ENCODE data around the gene LIPI.

Gene LIPI

DNA sequence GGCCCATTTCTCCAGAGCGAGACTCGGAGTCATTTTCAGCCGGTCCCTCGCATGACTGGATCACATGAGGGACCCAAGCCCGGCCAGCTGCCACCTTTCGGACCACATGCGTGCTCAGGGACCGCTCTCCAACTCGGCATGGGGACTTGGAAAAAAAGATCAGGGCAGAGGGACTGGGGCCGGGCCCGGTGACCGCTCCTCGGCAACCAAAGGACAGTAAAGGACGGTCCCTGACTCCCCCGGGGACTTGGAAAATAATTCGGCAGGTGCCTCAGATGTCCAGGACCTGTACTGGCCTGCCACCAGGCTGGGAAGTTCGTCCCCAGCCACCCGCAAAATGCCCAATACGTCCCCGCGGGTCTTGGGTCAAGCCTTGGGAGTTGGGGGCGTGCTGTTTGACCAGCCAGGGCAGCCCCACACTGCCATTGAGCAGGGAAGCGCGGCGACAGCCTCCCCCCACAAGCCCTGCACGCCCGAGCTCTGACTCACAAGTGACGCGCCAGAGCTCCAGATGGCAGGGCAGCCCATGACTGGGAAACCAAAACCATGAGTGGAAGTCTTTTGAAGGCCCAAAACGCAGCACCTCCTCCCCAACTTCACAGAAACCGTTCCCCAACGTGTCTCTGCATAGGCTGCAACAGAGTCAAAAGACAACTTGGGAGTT is 134.5 kb downstream of the LIPI start:
- DNase-seq (ENCODE audit: low read depth), result no peak
- TF ChIP-seq, protein P1, sequence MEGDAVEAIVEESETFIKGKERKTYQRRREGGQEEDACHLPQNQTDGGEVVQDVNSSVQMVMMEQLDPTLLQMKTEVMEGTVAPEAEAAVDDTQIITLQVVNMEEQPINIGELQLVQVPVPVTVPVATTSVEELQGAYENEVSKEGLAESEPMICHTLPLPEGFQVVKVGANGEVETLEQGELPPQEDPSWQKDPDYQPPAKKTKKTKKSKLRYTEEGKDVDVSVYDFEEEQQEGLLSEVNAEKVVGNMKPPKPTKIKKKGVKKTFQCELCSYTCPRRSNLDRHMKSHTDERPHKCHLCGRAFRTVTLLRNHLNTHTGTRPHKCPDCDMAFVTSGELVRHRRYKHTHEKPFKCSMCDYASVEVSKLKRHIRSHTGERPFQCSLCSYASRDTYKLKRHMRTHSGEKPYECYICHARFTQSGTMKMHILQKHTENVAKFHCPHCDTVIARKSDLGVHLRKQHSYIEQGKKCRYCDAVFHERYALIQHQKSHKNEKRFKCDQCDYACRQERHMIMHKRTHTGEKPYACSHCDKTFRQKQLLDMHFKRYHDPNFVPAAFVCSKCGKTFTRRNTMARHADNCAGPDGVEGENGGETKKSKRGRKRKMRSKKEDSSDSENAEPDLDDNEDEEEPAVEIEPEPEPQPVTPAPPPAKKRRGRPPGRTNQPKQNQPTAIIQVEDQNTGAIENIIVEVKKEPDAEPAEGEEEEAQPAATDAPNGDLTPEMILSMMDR (IDR thresholded peaks at IDR 0.05; ENCODE audit: low read length, missing control alignments), result no peak
- no peak overlapping the region for H3K4me3 ChIP-seq (replicated peaks; ENCODE audit: low read depth, low read length)

DNA sequence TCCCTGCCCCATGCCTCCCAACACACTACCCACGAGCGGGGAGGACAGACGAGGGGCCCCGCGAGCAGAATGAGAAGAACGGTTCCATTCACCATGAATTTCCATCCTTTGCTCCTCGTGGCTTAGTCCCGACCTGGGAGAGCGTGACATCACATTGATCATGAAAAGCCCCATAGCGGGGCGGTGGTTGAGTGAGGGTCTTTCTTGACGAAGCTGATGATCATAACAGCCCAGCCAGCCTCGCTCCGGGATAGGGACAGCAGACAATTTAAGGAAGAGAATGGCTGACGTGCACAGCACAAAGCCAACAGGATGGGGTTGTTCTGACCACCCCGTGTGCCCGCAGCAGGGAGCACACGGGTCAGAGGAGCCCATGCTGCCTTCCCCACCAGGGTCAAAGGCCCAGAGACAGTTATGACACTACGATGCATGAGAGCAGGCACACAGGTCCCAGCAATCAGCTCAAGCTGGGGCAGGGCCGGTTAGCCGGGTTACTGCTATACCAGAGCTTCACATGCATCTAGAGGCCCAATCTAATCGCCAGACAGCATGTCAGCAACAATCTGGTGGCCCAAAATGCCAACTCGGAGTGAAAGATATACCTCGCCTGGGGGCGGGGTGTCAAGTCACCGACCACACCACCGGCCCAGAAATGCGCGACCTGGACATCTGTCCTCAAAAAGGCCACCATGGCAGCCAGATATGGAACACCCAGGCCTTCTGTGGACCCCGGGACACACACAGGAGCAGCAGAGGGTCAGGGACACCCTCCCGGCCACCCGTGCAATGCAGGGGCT is 135.2 kb downstream of the LIPI start:
- DNase-seq (ENCODE audit: low read depth), result no peak
- TF ChIP-seq, protein P1 (IDR thresholded peaks at IDR 0.05; ENCODE audit: low read length, missing control alignments), result no peak
- H3K4me3 ChIP-seq (replicated peaks; ENCODE audit: low read depth, low read length), result no peak overlapping the region

DNA sequence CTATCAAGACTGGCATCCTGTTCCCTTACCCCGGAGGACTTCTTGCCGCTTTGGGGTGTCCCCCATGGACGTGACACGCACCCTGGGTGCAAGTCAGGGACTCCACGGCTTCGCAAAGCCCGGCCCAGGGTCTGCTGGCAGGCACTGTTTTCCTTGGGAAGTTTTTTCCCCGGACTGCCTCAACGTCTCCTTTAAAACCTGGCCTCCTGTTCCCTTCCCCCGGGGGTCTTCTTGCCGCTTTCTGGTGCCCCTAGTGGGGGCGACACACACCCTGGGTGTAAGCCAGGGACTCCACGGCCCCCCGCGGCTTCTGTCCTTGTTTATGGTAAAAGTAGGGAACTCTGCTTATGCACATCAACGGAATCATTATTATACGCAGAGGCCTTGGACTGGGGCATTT is 136.6 kb downstream of the LIPI start:
- TF ChIP-seq, protein P1 (IDR thresholded peaks at IDR 0.05; ENCODE audit: low read length, missing control alignments), result no peak
- no peak for DNase-seq (ENCODE audit: low read depth)
- H3K4me3 ChIP-seq (replicated peaks; ENCODE audit: low read depth, low read length), result no peak overlapping the region

DNA sequence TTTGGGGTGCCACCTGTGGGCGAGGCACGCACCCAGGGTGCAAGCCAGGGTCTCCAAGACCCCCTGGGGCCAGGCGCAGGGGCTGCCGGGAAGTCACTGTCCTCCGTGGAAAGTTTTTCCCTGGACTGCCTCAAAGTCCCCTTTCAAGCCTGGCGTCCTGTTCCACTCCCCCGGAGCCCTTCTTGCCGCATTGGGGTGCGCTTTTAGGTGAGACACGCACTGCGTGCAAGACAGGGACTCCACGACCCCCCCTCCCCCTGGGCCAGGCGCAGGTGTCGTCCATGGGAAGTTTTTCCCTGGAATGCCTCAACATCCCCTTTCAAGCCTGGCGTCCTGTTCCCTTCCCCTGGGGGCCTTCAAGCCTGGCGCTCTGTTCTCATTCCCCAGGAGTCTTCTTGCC is 137.1 kb downstream of the LIPI start:
- TF ChIP-seq, protein P1 (IDR thresholded peaks at IDR 0.05; ENCODE audit: low read length, missing control alignments), result no peak
- DNase-seq (ENCODE audit: low read depth), result no peak
- H3K4me3 ChIP-seq (replicated peaks; ENCODE audit: low read depth, low read length), result no peak overlapping the region

DNA sequence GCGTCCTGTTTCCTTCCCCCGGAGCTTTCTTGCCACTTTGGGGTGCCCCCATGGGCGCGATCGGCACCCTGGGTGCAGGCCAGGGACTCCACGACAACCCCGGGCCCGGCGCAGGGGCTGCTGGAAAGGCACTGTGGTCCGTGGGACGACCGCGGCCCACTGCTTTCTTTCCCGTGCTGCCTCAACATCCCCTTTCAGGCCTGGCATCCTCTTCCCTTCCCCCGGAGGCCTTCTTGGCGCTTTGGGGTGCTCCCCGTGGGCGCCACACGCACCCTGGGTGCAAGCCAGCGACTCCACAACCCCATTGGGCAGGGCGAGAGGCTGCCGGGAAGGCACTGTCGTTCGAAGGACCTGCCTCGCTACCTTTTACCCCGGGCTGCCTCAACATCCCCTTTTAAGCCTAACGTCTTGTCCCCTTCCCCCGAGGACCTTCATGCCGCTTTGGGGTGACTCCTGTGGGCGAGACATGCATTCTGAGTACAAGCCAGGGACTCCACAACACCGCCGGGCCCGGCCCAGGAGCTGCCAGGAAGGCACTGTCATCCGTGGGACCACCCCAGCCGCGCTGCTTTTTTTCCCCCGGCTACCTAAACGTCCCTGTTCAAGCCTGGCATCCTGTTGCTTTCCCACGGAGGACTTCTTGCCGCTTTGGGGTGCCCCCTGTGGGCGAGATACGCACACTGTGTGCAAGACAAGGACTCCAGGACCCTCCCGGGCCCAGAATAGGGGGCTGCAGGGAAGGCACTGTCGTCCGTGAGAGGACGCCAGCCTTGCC is 137.8 kb downstream of the LIPI start:
- TF ChIP-seq, protein P1 (IDR thresholded peaks at IDR 0.05; ENCODE audit: low read length, missing control alignments), result no peak
- no peak for DNase-seq (ENCODE audit: low read depth)
- H3K4me3 ChIP-seq (replicated peaks; ENCODE audit: low read depth, low read length), result no peak overlapping the region

DNA sequence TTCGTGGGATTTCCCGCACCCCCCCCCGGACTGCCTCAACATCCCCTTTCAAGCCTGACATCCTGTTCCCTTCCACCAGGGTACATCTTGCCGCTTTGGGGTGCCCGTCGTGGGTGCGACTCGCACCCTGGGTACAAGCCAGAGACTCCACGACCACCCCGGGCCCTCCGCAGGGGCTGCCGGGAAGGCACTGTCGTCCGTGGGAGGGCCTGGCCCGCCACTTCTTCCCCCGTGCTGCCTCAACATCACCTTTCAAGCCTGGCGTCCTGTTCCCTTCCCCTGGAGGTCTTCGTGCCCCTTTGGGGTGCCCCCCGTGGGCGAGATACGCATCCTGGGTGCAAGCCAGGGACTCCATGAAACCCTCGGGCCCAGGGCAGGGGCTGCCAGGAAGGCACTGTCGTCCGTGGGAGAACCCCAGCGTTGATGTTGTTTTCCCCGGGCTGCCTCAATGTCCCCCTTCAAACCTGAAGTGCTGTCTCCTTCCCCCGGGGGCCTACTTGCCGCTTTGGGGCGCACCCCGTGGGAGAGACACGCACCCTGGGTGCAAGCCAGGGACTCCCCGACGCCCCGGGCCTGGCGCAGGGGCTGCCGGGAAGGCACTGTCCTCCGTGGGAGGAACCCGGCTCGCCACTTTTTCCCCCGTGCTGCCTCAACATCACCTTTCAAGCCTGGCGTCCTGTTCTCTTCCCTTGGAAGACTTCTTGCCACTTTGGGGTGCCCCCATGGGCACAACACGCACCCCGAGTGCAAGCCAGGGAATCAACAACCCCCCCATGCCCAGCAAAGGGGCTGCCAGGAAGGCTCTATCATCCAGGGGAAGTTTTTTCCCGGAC is 138.6 kb downstream of the LIPI start:
- no peak for DNase-seq (ENCODE audit: low read depth)
- TF ChIP-seq, protein P1 (IDR thresholded peaks at IDR 0.05; ENCODE audit: low read length, missing control alignments), result no peak
- no peak overlapping the region for H3K4me3 ChIP-seq (replicated peaks; ENCODE audit: low read depth, low read length)
